HepG2 (cell line): ENCODE data around the gene AP2B1. TPM values are rescaled to one million over a fixed set of nuclear protein-coding genes. Genes with fewer than 3 reads are reported as not detected.
A peak's percentile ranks its signal among the peaks of the same experiment; 100 is the strongest.

Experiments
- DNMT1 ChIP-seq: sonication (generic); formaldehyde crosslinking; IDR thresholded peaks from 2 replicates; pipeline ENCODE4 v1.5.1; 2020; ENCODE audit warnings: mild to moderate bottlenecking, missing genetic modification reagents
- GABPA ChIP-seq, 2 experiments: IDR thresholded peaks; 2 replicates each; pipeline ENCODE4 v1.6.1; 2011 to 2016; ENCODE audit warnings: low read depth in 2 of 2, low read length in 1 of 2, missing biosample characterization in 1 of 2, missing genetic modification characterization in 1 of 2
- GATA4 ChIP-seq: sonication (generic); IDR thresholded peaks from 2 replicates; pipeline ENCODE4 v1.6.1; 2016; ENCODE audit warnings: antibody characterized with exemption, low read depth, borderline replicate concordance
- ISL2 ChIP-seq: sonication (generic); formaldehyde crosslinking; IDR thresholded peaks from 2 replicates; pipeline ENCODE4 v1.5.0; 2020; ENCODE audit warnings: missing genetic modification reagents
- ISX ChIP-seq: sonication (generic); formaldehyde crosslinking; conservative IDR thresholded peaks from 2 replicates; pipeline ENCODE4 v1.5.0; 2020; ENCODE audit warnings: missing genetic modification reagents
- NR2F6 ChIP-seq, 2 experiments: IDR thresholded peaks; 2 replicates each; pipeline ENCODE4 v1.6.1; 2016; ENCODE audit warnings: antibody characterized with exemption in 1 of 2, mild to moderate bottlenecking in 1 of 2
- SIX1 ChIP-seq: sonication (generic); formaldehyde crosslinking; IDR thresholded peaks from 2 replicates; pipeline ENCODE4 v1.4.0; 2020; ENCODE audit warnings: missing genetic modification reagents, borderline replicate concordance
- ZNF17 ChIP-seq: sonication (generic); formaldehyde crosslinking; IDR thresholded peaks from 2 replicates; pipeline ENCODE4 v1.5.0; 2020; ENCODE audit warnings: mild to moderate bottlenecking, missing genetic modification reagents
- ZNF678 ChIP-seq: sonication (generic); formaldehyde crosslinking; IDR thresholded peaks from 2 replicates; pipeline ENCODE4 v1.4.0; 2020; ENCODE audit warnings: mild to moderate bottlenecking, missing genetic modification reagents
- ZSCAN22 ChIP-seq: sonication (generic); formaldehyde crosslinking; IDR thresholded peaks from 2 replicates; pipeline ENCODE4 v1.4.0; 2020; ENCODE audit warnings: mild to moderate bottlenecking, missing genetic modification reagents
- polyA plus RNA-seq, 8 experiments: library from polyadenylated mRNA; depleted of rRNA in 3 of 8; stranded (reverse) in 7 of 8; unstranded in 1 of 8; fragments of >200 nt; fragmentation: Illumina TruSeq in 4 of 8; extraction: Trizol in 4 of 8; gene quantifications; 2 replicates each; pipeline versions ENCODE4 v1.2.1 to v1.2.3, GENCODE V29; 2011 to 2016; ENCODE audit warnings: low read depth in 4 of 8, missing spikeins in 1 of 8, mixed read lengths in 1 of 8; ENCODE audit not compliant: insufficient read depth in 1 of 8
- total RNA-seq, 5 experiments: library from RNA; depleted of rRNA; stranded (reverse); fragments of >200 nt; fragmentation: Illumina TruSeq; extraction: Trizol; gene quantifications; 2 replicates each; pipeline ENCODE4 v1.2.3, GENCODE V29; 2016; ENCODE audit warnings: low read depth in 1 of 5
- TF ChIP-seq, protein P1 (sequence below): sonication (generic); formaldehyde crosslinking; IDR thresholded peaks from 2 replicates; pipeline ENCODE4 v1.4.0; 2020; ENCODE audit warnings: missing genetic modification reagents, borderline replicate concordance
- TF ChIP-seq, protein P2 (sequence below): conservative IDR thresholded peaks from 2 replicates; pipeline ENCODE4 v1.6.1; 2018; ENCODE audit warnings: missing genetic modification reagents
- TF ChIP-seq, protein P3 (sequence below): sonication (generic); formaldehyde crosslinking; conservative IDR thresholded peaks from 2 replicates; pipeline ENCODE4 v1.4.0; 2020; ENCODE audit warnings: mild to moderate bottlenecking, missing genetic modification reagents, moderate library complexity

AP2B1 gene
- total and polyA plus RNA-seq, 2 of the 13 experiments (the other 11 are each of a cell fraction or from before 2014, with no cell fraction given), result 23.8 to 71.3 TPM

DNA sequence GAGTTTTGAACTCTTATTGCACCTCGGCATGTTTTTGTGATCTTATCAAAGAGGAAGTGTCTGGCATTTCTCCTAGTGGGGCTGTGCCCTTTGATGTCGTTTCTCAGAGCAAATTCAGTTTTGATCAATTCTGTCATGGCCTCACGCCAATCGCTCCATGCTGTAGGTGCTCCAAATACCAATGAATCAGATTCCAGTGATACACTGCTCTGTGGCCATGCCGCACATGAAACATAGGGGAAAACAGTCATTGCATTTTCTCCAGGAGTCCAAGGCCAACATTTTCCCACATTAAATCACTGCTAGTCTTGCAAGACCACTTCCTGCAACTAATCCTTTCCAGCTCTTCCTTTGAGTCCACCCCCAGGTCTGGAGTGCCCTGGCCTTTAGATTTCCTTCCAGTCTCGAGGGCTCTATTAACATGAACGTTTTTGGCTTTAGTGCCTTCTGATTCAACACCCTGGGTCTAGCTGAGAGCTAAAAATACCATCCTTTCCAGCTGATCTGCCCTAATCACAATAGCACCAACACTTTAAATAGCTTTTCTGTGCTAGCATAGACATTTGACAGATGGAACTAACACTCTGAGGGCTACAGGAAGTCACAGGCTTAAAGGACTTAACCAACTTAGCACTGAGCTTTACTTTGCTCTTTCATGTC, 126.1 kb downstream of the AP2B1 start (continued):
- TF ChIP-seq GABPA (IDR thresholded peaks at IDR 0.05; ENCODE audit: low read depth, low read length) (no peak), GABPA (CRISPR knock-in tag; IDR thresholded peaks at IDR 0.05; ENCODE audit: low read depth) (no peak), SIX1 (CRISPR knock-in tag) (no peak), GATA4 (0 out of 2 replicates have a peak, but pooled peaks have one; percentile 58), ZSCAN22 (no peak), ISL2 (CRISPR knock-in tag) (0 out of 2 replicates have a peak, but pooled peaks have one; percentile 31), ZNF678 (CRISPR knock-in tag) (no peak), ISX (no peak), ZNF17 (no peak), DNMT1 (CRISPR knock-in tag) (no peak), NR2F6 (IDR thresholded peaks at IDR 0.05) (peak; percentile 15; the same call in 1 of the 2 replicates), NR2F6 (CRISPR knock-in tag; IDR thresholded peaks at IDR 0.05) (no peak)
- TF ChIP-seq, protein P1, sequence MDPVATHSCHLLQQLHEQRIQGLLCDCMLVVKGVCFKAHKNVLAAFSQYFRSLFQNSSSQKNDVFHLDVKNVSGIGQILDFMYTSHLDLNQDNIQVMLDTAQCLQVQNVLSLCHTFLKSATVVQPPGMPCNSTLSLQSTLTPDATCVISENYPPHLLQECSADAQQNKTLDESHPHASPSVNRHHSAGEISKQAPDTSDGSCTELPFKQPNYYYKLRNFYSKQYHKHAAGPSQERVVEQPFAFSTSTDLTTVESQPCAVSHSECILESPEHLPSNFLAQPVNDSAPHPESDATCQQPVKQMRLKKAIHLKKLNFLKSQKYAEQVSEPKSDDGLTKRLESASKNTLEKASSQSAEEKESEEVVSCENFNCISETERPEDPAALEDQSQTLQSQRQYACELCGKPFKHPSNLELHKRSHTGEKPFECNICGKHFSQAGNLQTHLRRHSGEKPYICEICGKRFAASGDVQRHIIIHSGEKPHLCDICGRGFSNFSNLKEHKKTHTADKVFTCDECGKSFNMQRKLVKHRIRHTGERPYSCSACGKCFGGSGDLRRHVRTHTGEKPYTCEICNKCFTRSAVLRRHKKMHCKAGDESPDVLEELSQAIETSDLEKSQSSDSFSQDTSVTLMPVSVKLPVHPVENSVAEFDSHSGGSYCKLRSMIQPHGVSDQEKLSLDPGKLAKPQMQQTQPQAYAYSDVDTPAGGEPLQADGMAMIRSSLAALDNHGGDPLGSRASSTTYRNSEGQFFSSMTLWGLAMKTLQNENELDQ (CRISPR knock-in tag), result no peak
- TF ChIP-seq, protein P2, sequence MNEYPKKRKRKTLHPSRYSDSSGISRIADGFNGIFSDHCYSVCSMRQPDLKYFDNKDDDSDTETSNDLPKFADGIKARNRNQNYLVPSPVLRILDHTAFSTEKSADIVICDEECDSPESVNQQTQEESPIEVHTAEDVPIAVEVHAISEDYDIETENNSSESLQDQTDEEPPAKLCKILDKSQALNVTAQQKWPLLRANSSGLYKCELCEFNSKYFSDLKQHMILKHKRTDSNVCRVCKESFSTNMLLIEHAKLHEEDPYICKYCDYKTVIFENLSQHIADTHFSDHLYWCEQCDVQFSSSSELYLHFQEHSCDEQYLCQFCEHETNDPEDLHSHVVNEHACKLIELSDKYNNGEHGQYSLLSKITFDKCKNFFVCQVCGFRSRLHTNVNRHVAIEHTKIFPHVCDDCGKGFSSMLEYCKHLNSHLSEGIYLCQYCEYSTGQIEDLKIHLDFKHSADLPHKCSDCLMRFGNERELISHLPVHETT (CRISPR knock-in tag), result no peak
- TF ChIP-seq, protein P3, sequence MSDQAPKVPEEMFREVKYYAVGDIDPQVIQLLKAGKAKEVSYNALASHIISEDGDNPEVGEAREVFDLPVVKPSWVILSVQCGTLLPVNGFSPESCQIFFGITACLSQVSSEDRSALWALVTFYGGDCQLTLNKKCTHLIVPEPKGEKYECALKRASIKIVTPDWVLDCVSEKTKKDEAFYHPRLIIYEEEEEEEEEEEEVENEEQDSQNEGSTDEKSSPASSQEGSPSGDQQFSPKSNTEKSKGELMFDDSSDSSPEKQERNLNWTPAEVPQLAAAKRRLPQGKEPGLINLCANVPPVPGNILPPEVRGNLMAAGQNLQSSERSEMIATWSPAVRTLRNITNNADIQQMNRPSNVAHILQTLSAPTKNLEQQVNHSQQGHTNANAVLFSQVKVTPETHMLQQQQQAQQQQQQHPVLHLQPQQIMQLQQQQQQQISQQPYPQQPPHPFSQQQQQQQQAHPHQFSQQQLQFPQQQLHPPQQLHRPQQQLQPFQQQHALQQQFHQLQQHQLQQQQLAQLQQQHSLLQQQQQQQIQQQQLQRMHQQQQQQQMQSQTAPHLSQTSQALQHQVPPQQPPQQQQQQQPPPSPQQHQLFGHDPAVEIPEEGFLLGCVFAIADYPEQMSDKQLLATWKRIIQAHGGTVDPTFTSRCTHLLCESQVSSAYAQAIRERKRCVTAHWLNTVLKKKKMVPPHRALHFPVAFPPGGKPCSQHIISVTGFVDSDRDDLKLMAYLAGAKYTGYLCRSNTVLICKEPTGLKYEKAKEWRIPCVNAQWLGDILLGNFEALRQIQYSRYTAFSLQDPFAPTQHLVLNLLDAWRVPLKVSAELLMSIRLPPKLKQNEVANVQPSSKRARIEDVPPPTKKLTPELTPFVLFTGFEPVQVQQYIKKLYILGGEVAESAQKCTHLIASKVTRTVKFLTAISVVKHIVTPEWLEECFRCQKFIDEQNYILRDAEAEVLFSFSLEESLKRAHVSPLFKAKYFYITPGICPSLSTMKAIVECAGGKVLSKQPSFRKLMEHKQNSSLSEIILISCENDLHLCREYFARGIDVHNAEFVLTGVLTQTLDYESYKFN (CRISPR knock-in tag), result peak; percentile 79
